Stimulated activated naive CD4-positive, alpha-beta T cell (primary cell): Measurements from ENCODE around the gene SIRPA.

Source experiments
- DNase-seq, 6 experiments: peaks; one replicate each; lab custom pipeline; 2025; lab: John Stamatoyannopoulos, UW

SIRPA gene

DNA sequence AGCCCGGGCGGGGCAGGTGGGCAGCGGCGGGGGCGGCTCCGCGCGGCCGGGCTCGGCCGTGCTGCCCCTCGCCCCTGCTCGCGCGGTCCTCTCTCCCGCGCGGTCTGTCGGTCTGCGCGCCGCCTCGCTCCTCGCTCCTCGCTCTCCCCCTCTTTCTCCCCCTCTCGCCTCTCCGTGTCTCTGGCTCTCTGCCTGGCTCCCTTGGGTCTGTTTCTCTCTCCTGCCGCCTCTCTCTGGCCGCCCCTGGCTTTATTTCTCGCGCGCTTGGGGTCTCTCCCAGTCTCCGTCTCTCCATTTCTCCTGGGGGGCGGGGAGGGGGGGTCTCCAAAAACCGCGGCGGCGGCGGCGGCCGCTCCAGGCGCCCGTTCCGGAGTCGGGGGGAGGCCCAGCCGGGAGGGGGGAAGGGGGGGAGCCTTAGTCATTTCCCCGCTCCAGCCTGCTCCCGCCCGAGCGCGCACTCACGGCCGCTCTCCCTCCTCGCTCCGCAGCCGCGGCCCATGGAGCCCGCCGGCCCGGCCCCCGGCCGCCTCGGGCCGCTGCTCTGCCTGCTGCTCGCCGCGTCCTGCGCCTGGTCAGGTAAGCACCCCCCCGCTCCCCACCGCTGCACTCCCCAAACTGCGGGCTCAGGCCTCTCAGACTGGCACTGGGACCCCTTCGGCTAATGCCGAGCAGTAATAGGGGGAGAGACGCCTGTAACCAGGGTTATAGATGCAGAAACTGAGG is at the start of gene SIRPA:
SIRPA (plus strand) TSS at position 457 of the 723 bp plus-strand sequence; CDS start at position 498, 41 bp downstream.
- no peak for DNase-seq

- no peak for DNase-seq
Measured at GRCh38 chr20:1845701-1846100, 49.5 kb upstream of the SIRPA start.

DNA sequence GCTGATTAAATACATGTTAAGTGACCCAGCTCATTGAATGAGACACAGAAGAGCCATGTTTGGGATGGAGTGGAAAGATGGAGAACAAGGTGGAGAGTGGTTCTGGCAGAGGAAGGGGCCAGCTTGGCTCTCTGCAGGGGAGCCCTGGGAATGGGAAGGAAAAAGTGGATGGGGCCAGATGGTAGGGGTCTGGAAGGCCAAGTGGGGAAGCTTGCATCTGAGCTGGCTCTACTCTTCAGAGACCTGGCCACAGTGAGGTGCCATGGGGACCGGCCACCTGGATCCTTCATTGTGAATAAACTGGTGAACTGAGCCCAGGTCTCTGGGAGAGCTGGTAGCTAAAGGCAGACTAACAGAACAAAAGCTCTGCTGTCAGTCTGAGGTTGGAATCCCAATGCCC is 48.9 kb upstream of the SIRPA start:
- no peak for DNase-seq

GRCh38 chr20:1846876-1847275 is 48.3 kb upstream of the SIRPA start:
- no peak for DNase-seq

- DNase-seq: no peak
Measured at GRCh38 chr20:1847780-1848179, 47.4 kb upstream of the SIRPA start.

DNA sequence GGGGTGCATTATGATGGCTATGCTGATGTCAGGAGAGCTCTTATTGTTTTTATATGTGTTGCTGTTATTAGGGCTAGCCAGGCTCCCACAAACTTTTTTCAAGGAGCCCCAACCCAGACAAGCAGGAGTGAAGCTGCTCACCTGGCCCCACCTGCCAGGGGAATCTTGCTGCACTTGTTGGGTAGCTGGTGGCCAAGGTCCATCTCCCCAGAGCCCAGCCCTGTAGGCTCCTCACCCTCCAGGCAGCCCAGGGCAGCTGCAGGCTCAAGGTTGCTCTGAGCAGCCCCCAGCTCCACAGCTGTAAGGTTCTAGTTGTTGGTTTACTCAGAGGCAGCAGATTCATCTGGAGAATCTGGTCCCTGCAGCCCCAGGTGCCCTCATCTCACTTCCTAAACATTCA is 46.8 kb upstream of the SIRPA start:
- no peak for DNase-seq

DNA sequence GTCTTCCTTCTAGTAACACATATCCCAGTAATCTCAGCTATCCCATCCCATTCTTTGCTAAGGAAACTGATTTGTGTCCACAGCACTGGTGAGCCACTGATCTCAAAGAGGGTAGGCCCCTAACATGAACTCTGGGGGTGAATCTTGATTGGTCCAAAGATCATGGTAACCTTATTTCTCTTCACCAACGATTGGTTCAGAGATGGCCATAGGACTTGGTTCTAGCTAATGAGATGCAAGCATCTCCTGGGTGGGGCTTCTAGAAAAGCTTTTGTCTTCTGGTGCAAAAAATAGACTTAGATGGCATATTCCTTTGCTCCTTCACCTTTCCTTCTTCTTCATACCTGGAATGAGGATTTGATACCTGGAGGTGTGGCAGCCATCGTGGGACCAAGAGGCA is 43.8 kb upstream of the SIRPA start:
- DNase-seq: no peak

DNA sequence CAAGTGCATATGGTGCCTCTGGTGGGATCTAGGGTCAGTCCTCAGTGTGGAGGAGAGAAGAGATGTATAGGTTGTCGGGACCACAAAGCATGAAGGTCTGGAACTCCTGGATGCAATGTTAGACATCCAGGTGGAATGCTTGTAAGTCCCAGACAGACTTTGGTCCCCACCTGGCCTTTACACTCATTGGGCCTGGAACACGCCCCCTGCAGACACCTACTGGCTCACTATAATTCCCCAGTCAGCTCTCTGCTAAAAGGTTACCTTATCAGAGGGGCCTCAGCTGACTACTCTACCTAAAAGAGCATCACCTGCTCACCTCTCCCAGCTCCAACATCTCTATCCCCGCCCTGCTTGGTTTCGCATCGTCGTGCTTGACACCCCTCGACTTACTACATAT is 41.7 kb upstream of the SIRPA start:
- DNase-seq: no peak

- DNase-seq: no peak
Measured at GRCh38 chr20:1854246-1854645, 41.0 kb upstream of the SIRPA start.

DNA sequence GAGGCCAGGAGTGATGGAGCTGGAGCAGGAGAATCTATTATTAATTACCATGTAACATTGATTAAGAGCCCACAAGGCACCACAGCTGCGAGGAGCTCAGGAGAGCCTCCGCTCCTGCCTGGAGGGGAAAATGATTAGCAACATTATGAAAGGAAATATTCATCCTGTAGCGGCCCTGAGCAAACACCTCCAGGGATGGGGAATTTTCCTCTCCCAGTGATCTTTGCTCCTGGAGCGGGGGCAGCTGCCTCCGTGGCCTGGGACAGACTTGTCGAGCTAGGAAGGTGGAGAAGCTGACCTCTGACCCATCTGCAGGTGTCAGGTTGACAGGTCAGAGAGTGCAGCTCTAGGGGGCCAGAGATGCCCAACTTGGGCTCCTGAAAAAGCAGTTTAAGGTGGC is 40.1 kb upstream of the SIRPA start:
- no peak for DNase-seq

DNA sequence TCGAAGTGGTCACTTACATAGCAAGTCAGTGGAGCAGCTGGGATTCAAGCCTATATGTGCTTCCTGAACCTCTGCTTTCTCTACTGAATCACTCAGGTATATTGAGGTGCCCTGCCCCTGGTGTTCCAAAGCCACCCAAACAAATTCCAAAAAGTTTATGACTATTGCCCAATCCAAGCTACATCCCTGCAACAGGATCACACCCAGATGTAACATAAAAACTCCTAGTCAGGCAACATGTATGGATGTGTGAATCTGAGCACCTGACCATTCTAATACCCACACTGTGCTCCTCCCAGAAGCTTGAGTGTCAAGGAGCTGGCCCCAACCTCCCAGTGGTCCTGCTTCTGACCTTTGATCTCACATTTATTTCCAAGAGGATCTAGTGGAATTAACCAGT is 39.5 kb upstream of the SIRPA start:
- DNase-seq: no peak

DNA sequence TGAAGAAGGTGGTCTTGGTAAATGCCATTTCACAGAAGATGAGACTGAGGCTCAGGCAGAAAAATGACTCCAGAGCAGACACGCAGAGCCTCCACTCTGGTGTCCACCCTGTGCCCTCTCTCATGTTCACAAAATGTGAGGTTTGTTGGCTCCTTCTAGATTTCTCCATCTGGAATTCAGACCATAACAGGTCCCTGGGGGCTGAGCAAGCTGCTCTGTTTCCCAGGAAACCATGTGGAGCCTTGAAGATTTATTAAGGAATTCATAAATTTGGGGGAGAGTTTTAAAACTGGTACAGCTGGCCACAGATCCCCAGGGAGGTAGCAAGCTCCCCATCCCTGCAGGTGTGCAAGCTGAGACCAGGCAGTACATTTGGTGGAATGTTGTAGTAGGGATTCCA is 38.8 kb upstream of the SIRPA start:
- DNase-seq: no peak

GRCh38 chr20:1857466-1857865 is 37.7 kb upstream of the SIRPA start:
- DNase-seq: no peak

DNA sequence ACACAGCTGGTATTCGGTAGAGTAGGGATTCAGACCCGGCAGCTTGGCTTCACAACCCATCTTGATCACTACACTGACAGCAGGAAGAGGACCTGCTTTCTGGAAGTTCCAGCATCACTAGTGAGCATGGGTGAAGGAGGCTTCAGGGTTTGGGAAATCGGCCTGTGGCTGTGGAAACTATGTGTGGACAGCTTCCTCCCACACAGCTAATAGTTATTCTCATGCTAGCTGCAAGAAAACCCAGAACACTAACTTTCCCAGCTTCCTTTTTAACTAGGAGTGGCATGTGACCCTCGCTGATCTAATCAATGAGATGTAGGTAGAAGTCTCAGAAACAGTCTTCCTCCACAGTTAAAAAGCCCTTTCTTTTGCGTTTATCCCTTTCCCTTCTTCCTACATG is 36.3 kb upstream of the SIRPA start:
- DNase-seq: no peak

- no peak for DNase-seq
Measured at GRCh38 chr20:1860446-1860845, 34.8 kb upstream of the SIRPA start.

DNA sequence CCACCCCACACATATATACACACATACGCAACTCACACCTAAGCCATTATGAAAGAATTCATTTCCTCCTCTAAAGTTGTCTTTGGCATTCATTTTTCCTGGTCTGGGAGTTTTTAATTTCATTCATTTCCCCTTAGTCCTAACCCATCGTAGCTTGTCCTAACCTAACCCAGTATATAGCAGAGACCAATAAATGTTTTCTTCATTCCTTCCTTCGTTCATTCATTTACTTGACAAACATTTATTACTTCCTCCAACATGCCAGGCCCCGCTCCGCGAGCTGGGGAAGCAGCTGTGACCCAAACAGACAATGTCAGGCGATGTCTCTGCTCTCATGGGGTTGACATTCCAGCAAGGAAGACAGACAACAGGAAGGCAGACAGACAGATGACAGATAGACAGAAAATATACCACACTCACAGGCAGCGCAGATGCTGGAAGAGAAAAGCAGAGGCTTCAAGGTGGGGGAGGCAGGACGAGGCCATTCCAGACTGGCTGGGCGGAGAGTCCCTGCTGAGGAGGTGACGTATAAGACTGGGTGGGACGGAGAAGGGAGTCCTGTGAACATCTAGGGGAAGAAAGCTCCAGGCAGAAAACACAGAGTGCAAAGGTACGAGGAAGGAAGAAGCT is 33.7 kb upstream of the SIRPA start:
- no peak for DNase-seq

- DNase-seq: no peak
Measured at GRCh38 chr20:1861996-1862662, 33.1 kb upstream of the SIRPA start.

GRCh38 chr20:1862663-1863053 is 32.5 kb upstream of the SIRPA start:
- DNase-seq: no peak

DNA sequence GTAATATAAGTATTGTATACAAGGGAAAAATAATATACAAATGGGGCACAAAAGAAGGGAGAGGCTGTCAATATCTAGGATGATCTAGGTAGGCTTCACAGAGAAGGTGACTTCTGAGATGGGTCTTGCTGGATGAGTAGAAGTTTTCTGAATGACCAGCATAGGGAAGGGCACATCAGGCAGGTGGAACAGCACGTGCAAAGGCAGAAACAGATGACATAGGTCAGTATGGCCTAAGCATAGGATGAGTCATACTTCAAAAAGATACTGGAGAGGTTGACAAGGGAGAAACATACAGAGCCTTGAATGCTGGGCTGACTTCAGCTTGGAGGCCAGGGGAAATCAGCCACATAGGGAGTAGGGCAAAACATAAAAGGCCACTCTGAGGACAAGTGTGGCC is 31.9 kb upstream of the SIRPA start:
- no peak for DNase-seq

DNA sequence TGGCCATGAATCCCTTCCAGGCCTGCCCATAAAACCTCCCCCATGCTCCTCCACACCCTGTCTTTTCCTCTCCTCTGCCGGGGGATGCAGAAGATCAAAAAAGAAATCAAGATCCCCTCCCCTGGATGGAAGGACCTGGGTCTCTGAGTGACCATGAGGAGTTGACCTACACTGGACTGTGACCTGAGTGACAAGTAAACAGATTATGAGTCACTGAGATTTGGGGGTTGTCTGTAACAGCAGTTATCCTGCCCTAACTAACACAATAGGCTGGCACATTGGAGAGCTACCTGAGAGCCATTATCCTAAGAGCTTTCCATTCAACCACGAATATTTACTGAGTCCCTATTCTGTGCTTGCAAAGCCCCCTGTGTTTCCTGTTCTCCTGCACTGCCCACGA is 28.4 kb upstream of the SIRPA start:
- DNase-seq: no peak

- no peak for DNase-seq
Measured at GRCh38 chr20:1867495-1868260, 27.5 kb upstream of the SIRPA start.

GRCh38 chr20:1868856-1869255 is 26.4 kb upstream of the SIRPA start:
- DNase-seq: no peak

GRCh38 chr20:1870323-1870722 is 24.9 kb upstream of the SIRPA start:
- DNase-seq: no peak
